Gastroesophageal sphincter (tissue), 4 donors: ENCODE results near the gene ADIRF. TPM values are rescaled to one million over a fixed set of nuclear protein-coding genes. Genes with fewer than 3 reads are reported as not detected.

ENCODE experiments used
- ATAC-seq: fragments of 150-250 bp; one replicate; pipeline ENCODE4 v1.9.1; 2016; ENCODE audit warnings: mild to moderate bottlenecking, moderate library complexity
- H3K27ac ChIP-seq, 4 donors: fragments of 200-600 bp; sonication (generic) in 3 of 4; 1 replicate in 3 of 4; 2 replicates in 1 of 4; pipeline ENCODE4 v1.5.1; 2016 to 2019
- H3K27me3 ChIP-seq: fragments of 200-600 bp; sonication (generic); one replicate; pipeline ENCODE4 v1.5.1; 2019
- H3K36me3 ChIP-seq, 2 donors: fragments of 200-600 bp; sonication (generic); one replicate each; pipeline ENCODE4 v1.5.1; 2019; ENCODE audit warnings: control low read depth in 1 of 2
- H3K4me1 ChIP-seq, 3 donors: fragments of 200-600 bp; sonication (generic); 1 replicate in 2 of 3; 2 replicates in 1 of 3; pipeline ENCODE4 v1.5.1; 2016 to 2019; ENCODE audit warnings: control low read depth in 2 of 3
- H3K4me3 ChIP-seq, 2 donors: fragments of 200-600 bp; sonication (generic); one replicate each; pipeline ENCODE4 v1.5.1; 2019; ENCODE audit warnings: mild to moderate bottlenecking in 1 of 2, moderate library complexity in 1 of 2
- H3K9me3 ChIP-seq, 3 donors: fragments of 200-600 bp; sonication (generic); one replicate each; pipeline ENCODE4 v1.5.1; 2017 to 2019; ENCODE audit warnings: control low read depth in 2 of 3
- EP300 ChIP-seq: sonication (generic); formaldehyde crosslinking; IDR thresholded peaks from one replicate; pipeline ENCODE4 v1.6.1; 2017; ENCODE audit warnings: antibody characterized with exemption, mild to moderate bottlenecking
- POLR2A ChIP-seq, 2 donors: fragments of 450-650 bp; IDR thresholded peaks; one replicate each; pipeline ENCODE4 v1.6.1; 2017; ENCODE audit warnings: antibody characterized with exemption in 2 of 2, mild to moderate bottlenecking in 2 of 2, moderate library complexity in 1 of 2
- POLR2AphosphoS5 ChIP-seq: sonication (generic); formaldehyde crosslinking; IDR thresholded peaks from one replicate; pipeline ENCODE4 v1.6.1; 2017; ENCODE audit warnings: antibody characterized with exemption
- WGBS, 2 donors: methylation state at CpG; one replicate each; pipeline ENCODE4 v1.1.5; 2018; ENCODE audit warnings: low coverage in 1 of 2; 5-methylcytosine and 5-hydroxymethylcytosine counted together
- total RNA-seq, 4 donors: library from RNA; depleted of rRNA; stranded (reverse); fragments of >200 nt; gene quantifications; one replicate each; pipeline ENCODE4 v1.1.0, GENCODE V29; 2016
- TF ChIP-seq, protein P1 (sequence below), 4 experiments: fragments of 200-600 bp in 2 of 4; fragments of 450-650 bp in 2 of 4; sonication (generic) in 1 of 4; IDR thresholded peaks; one replicate each; pipeline ENCODE4 v1.5.1; 2017 to 2019; ENCODE audit warnings: antibody characterized with exemption in 4 of 4, mild to moderate bottlenecking in 2 of 4, moderate library complexity in 2 of 4

Gene ADIRF
- total RNA-seq, 4 donors from 2014 or later = 36.5 to 408 (median 149) TPM

GRCh38 chr10:86969421-86970041, 1.2 kb downstream of the ADIRF start:
- Histone ChIP-seq H3K4me3 (peak overlapping the region; percentile 65 to 69), H3K27me3 (no peaks in the 10 kb centered on the region), H3K4me1 (peaks cover 0 to 82% (median 41%) of the 10 kb centered on the region in 3 donors), H3K9me3 (no peaks in the 10 kb centered on the region), H3K36me3 (no peaks in the 10 kb centered on the region), H3K27ac (peak overlapping the region; percentile 95 to 99 (median 98))
- WGBS, 2 donors = 8% methylated on average over 2 of the region's 8 CpGs; no CpG with 5 or more reads in 1 of the 2 donors
- no peak for ATAC-seq
- TF ChIP-seq POLR2A (IDR thresholded peaks at IDR 0.05) (no peak), POLR2AphosphoS5 (no peak), EP300 (no peak)
- TF ChIP-seq, protein P1, sequence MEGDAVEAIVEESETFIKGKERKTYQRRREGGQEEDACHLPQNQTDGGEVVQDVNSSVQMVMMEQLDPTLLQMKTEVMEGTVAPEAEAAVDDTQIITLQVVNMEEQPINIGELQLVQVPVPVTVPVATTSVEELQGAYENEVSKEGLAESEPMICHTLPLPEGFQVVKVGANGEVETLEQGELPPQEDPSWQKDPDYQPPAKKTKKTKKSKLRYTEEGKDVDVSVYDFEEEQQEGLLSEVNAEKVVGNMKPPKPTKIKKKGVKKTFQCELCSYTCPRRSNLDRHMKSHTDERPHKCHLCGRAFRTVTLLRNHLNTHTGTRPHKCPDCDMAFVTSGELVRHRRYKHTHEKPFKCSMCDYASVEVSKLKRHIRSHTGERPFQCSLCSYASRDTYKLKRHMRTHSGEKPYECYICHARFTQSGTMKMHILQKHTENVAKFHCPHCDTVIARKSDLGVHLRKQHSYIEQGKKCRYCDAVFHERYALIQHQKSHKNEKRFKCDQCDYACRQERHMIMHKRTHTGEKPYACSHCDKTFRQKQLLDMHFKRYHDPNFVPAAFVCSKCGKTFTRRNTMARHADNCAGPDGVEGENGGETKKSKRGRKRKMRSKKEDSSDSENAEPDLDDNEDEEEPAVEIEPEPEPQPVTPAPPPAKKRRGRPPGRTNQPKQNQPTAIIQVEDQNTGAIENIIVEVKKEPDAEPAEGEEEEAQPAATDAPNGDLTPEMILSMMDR (IDR thresholded peaks at IDR 0.05) = no peak

DNA sequence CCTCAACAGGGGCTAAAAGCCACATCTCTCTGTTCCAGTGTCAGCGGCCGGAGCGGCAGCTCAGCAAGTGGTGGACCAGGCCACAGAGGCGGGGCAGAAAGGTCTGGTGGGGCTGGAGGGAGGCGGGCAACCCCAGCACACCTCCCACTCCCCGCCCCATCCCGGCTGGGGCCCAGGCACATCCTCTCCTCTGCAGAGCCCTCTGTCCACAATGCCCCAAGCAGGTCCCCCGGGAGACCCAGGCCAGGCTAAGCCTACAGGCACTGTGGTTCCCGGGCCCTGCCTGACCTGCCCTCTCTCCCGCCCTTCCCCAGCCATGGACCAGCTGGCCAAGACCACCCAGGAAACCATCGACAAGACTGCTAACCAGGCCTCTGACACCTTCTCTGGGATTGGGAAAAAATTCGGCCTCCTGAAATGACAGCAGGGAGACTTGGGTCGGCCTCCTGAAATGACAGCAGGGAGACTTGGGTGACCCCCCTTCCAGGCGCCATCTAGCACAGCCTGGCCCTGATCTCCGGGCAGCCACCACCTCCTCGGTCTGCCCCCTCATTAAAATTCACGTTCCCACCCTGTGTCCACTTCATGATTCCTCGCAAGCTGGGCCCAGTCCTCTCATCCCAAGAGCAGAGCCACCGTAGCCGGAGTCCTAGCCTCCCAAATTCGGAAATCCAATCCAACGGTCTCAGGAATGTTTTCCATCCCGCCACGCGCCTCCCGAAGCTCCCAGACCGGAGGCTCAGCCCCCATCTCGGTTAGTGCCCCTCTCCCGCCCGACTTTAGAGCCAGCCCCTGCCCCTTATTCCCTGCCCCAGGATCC, 2.1 kb downstream of the ADIRF start:
- peak; percentile 73 for ATAC-seq
- H3K4me1 ChIP-seq = peaks cover 0 to 74% (median 41%) of the 10 kb centered on the region in 3 donors
- no peaks in the 10 kb centered on the region for H3K9me3 ChIP-seq
- TF ChIP-seq POLR2A (IDR thresholded peaks at IDR 0.05) (peak; percentile 78 to 84), EP300 (no peak), POLR2AphosphoS5 (peak; percentile 85)
- TF ChIP-seq, protein P1 (IDR thresholded peaks at IDR 0.05) = no peak
- H3K36me3 ChIP-seq = no peaks in the 10 kb centered on the region
- 2 to 22% methylated on average over 7 to 9 of the region's 30 CpGs for WGBS, 2 donors
- peak overlapping the region; percentile 65 to 69 for H3K4me3 ChIP-seq
- H3K27ac ChIP-seq = peak overlapping the region; percentile 95 to 99 (median 98)
- H3K27me3 ChIP-seq = no peaks in the 10 kb centered on the region

DNA sequence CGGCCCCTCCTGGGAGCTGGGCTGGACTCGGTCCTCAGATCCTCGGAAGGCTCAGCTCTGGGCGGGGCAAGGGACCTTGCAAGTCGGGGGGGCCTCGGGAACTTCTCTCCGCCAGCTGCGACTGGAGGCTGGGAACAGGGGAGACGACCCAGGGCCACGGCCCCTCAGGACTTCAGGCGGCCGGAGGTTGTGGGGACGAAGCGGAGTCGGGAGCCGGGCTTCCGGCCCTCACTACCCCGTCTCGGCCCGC, 2.6 kb downstream of the ADIRF start:
- H3K9me3 ChIP-seq = no peaks in the 10 kb centered on the region
- peak overlapping the region; percentile 95 to 99 (median 98) for H3K27ac ChIP-seq
- H3K27me3 ChIP-seq = no peaks in the 10 kb centered on the region
- WGBS, 2 donors = no CpG with 5 or more reads among the region's 20 CpGs
- H3K4me3 ChIP-seq = peak overlapping the region; percentile 65 to 69
- peaks cover 0 to 69% (median 36%) of the 10 kb centered on the region in 3 donors for H3K4me1 ChIP-seq
- H3K36me3 ChIP-seq = no peaks in the 10 kb centered on the region
- peak; percentile 46 for ATAC-seq
- TF ChIP-seq POLR2A (IDR thresholded peaks at IDR 0.05) = peak; percentile 98
- TF ChIP-seq, protein P1 (IDR thresholded peaks at IDR 0.05) = no peak

- no peaks in the 10 kb centered on the region for H3K9me3 ChIP-seq
- no peaks in the 10 kb centered on the region for H3K27me3 ChIP-seq
- H3K4me1 ChIP-seq = peaks cover 0 to 64% (median 31%) of the 10 kb centered on the region in 3 donors
- peak; percentile 87 for ATAC-seq
- TF ChIP-seq POLR2A (IDR thresholded peaks at IDR 0.05) (no peak), POLR2AphosphoS5 (peak; percentile 97), EP300 (peak; percentile 70)
- TF ChIP-seq, protein P1 (IDR thresholded peaks at IDR 0.05) = peak in 2 of 4 experiments; percentile 30 to 31
- peak overlapping the region; percentile 95 to 99 (median 98) for H3K27ac ChIP-seq
- H3K4me3 ChIP-seq = peak overlapping the region; percentile 65 to 69
- 0% methylated on average over 2 of the region's 66 CpGs; no CpG with 5 or more reads in 1 of the 2 donors for WGBS, 2 donors
- H3K36me3 ChIP-seq = no peaks in the 10 kb centered on the region
Measured at GRCh38 chr10:86971232-86971991, 3.1 kb downstream of the ADIRF start.
